HUES6 (cell line): ENCODE data around the gene KIAA1755.

Experiments
- H3K27ac ChIP-seq: 2 replicates; pipeline ENCODE4 v1.7.0; 2013; ENCODE audit warnings: low read depth, mild to moderate bottlenecking, low read length, inconsistent platforms
- H3K27me3 ChIP-seq: 2 replicates; pipeline ENCODE4 v1.6.1; 2013; ENCODE audit warnings: low read length; ENCODE audit not compliant: control insufficient read depth, insufficient read depth
- H3K36me3 ChIP-seq: 2 replicates; pipeline ENCODE4 v1.6.1; 2013; ENCODE audit warnings: low read length; ENCODE audit not compliant: control insufficient read depth, insufficient read depth
- H3K4me1 ChIP-seq: 2 replicates; pipeline ENCODE4 v1.6.1; 2013; ENCODE audit warnings: low read length; ENCODE audit not compliant: control insufficient read depth, insufficient read depth
- H3K4me3 ChIP-seq: 2 replicates; pipeline ENCODE4 v1.5.1; 2013; ENCODE audit warnings: low read depth, low read length
- H3K9ac ChIP-seq: one replicate; pipeline ENCODE4 v1.6.1; 2013; ENCODE audit warnings: mild to moderate bottlenecking, low read length
- H3K9me3 ChIP-seq: 2 replicates; pipeline ENCODE4 v1.6.1; 2013; ENCODE audit warnings: low read depth, low read length; ENCODE audit not compliant: control insufficient read depth, insufficient read depth

KIAA1755 gene

DNA sequence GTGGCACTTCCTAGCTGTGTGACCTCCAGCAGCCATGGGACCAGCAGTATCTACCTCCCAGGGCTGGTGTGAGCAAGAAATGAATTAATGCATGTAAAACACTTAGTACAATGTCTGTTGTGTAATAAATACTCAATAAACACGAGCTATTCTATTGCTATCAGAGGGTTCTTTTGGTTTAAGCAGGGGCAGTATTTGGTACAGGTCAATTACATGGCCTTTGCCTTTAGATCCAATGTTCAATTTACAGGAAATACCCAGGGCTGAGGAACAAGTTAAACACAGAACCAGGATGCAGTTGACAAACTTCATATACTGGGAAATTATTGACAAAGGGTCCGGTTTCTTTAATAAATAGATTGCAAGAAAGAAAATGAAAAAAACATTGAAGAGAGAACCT is 98.4 kb downstream of the KIAA1755 start:
- no peaks in the 10 kb centered on the region for H3K36me3 ChIP-seq
- peaks cover 7% of the 10 kb centered on the region; the same call in 1 of the 2 replicates for H3K4me1 ChIP-seq
- H3K27me3 ChIP-seq: peaks cover 4% of the 10 kb centered on the region
- H3K9me3 ChIP-seq: no peaks in the 10 kb centered on the region
- no peak overlapping the region for H3K27ac ChIP-seq
- no peak overlapping the region for H3K4me3 ChIP-seq
- H3K9ac ChIP-seq: no peak overlapping the region

DNA sequence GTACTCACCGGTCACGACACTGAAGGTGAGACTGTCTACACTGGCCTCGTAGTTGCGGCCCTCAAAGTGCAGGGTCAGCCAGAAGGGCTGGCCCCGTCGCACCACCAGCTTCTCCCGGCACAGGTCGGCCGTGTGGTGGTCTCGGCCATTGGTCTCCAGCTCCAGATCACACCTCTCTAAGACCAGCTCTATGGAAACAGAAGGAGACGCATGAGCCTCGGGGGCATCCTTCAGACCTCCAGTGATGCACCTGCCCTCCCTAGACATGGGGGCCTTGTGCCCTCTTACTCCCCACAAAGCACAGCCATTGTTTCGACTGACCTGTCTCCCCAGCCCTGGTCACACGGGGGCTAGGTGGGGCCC is 99.1 kb downstream of the KIAA1755 start:
- no peaks in the 10 kb centered on the region for H3K9me3 ChIP-seq
- H3K36me3 ChIP-seq: no peaks in the 10 kb centered on the region
- H3K27ac ChIP-seq: no peak overlapping the region
- no peak overlapping the region for H3K4me3 ChIP-seq
- peaks cover 7% of the 10 kb centered on the region; the same call in 1 of the 2 replicates for H3K4me1 ChIP-seq
- no peak overlapping the region for H3K9ac ChIP-seq
- H3K27me3 ChIP-seq: peaks cover 4% of the 10 kb centered on the region
